ENCODE data around the gene ZNF275. TPM values are rescaled to one million over a fixed set of nuclear protein-coding genes. Genes with fewer than 3 reads are reported as not detected.
"Not testable (repeated sequence)": the region's sequence is repeated elsewhere in the genome, so short reads cannot be mapped to it uniquely, and the experiment has no call there.

Gene ZNF275
- total and polyA plus RNA-seq, 2 donors from 2014 or later: 4.3 to 11.2 TPM

GRCh38 chrX:153382563-153383482, 48.9 kb downstream of the ZNF275 start:
- Histone ChIP-seq H3K4me3 (ENCODE audit: low read length in 3 of 3) (peak overlapping the region in 1 of 3 donors; percentile 4), H3K27ac (ENCODE audit: low read depth in 2 of 2, low read length in 2 of 2) (no peak overlapping the region), H3K36me3 (ENCODE audit: control insufficient read depth in 2 of 3, insufficient read depth in 3 of 3, low read length in 3 of 3) (no peaks in the 10 kb centered on the region), H3K9me3 (ENCODE audit: control insufficient read depth in 2 of 3, insufficient read depth in 1 of 3, low read length in 3 of 3) (peaks cover 0 to 8% (median 0%) of the 10 kb centered on the region in 3 donors), H3K9ac (ENCODE audit: low read length in 3 of 3) (no peak overlapping the region), H3K27me3 (ENCODE audit: control insufficient read depth, insufficient read depth, low read length) (no peaks in the 10 kb centered on the region), H3K4me1 (ENCODE audit: control insufficient read depth in 2 of 3, insufficient read depth in 2 of 3, low read depth in 1 of 3, low read length in 3 of 3) (peaks cover 0 to 7% (median 0%) of the 10 kb centered on the region in 3 donors)
- TF ChIP-seq CTCF (IDR thresholded peaks at IDR 0.05; ENCODE audit: borderline replicate concordance, extremely low read depth, insufficient read depth): no peak
- FAIRE-seq: no peak
- intact Hi-C loops (cut with DNase I): no loop called here
- no peak for DNase-seq

GRCh38 chrX:153384390-153384789, 50.4 kb downstream of the ZNF275 start:
- intact Hi-C loops (cut with DNase I): no loop called here
- DNase-seq (no peak), FAIRE-seq (no peak)
- H3K9ac ChIP-seq (ENCODE audit: low read length in 3 of 3): no peak overlapping the region
- peaks cover 0 to 7% (median 0%) of the 10 kb centered on the region in 3 donors for H3K4me1 ChIP-seq (ENCODE audit: control insufficient read depth in 2 of 3, insufficient read depth in 2 of 3, low read depth in 1 of 3, low read length in 3 of 3)
- H3K4me3 ChIP-seq (ENCODE audit: low read length in 3 of 3): no peak overlapping the region
- no peaks in the 10 kb centered on the region for H3K36me3 ChIP-seq (ENCODE audit: control insufficient read depth in 2 of 3, insufficient read depth in 3 of 3, low read length in 3 of 3)
- peaks cover 0 to 8% (median 0%) of the 10 kb centered on the region in 3 donors for H3K9me3 ChIP-seq (ENCODE audit: control insufficient read depth in 2 of 3, insufficient read depth in 1 of 3, low read length in 3 of 3)
- no peaks in the 10 kb centered on the region for H3K27me3 ChIP-seq (ENCODE audit: control insufficient read depth, insufficient read depth, low read length)
- H3K27ac ChIP-seq (ENCODE audit: low read depth in 2 of 2, low read length in 2 of 2): no peak overlapping the region
- no peak for TF ChIP-seq CTCF (IDR thresholded peaks at IDR 0.05; ENCODE audit: borderline replicate concordance, extremely low read depth, insufficient read depth)

- intact Hi-C loops (cut with DNase I); H3K9me3 ChIP-seq (ENCODE audit: control insufficient read depth in 2 of 3, insufficient read depth in 1 of 3, low read length in 3 of 3); FAIRE-seq; H3K9ac ChIP-seq (ENCODE audit: low read length in 3 of 3); H3K27me3 ChIP-seq (ENCODE audit: control insufficient read depth, insufficient read depth, low read length); H3K4me3 ChIP-seq (ENCODE audit: low read length in 3 of 3); H3K36me3 ChIP-seq (ENCODE audit: control insufficient read depth in 2 of 3, insufficient read depth in 3 of 3, low read length in 3 of 3); H3K27ac ChIP-seq (ENCODE audit: low read depth in 2 of 2, low read length in 2 of 2); DNase-seq; H3K4me1 ChIP-seq (ENCODE audit: control insufficient read depth in 2 of 3, insufficient read depth in 2 of 3, low read depth in 1 of 3, low read length in 3 of 3): not testable (repeated sequence)
Measured at GRCh38 chrX:153384973-153385372, 51.0 kb downstream of the ZNF275 start.

- Histone ChIP-seq H3K4me3 (ENCODE audit: low read length in 3 of 3) (no peak overlapping the region), H3K4me1 (ENCODE audit: control insufficient read depth in 2 of 3, insufficient read depth in 2 of 3, low read depth in 1 of 3, low read length in 3 of 3) (peaks cover 0 to 7% (median 0%) of the 10 kb centered on the region in 3 donors), H3K9ac (ENCODE audit: low read length in 3 of 3) (no peak overlapping the region), H3K36me3 (ENCODE audit: control insufficient read depth in 2 of 3, insufficient read depth in 3 of 3, low read length in 3 of 3) (no peaks in the 10 kb centered on the region), H3K27me3 (ENCODE audit: control insufficient read depth, insufficient read depth, low read length) (no peaks in the 10 kb centered on the region), H3K27ac (ENCODE audit: low read depth in 2 of 2, low read length in 2 of 2) (no peak overlapping the region), H3K9me3 (ENCODE audit: control insufficient read depth in 2 of 3, insufficient read depth in 1 of 3, low read length in 3 of 3) (peaks cover 0 to 12% (median 0%) of the 10 kb centered on the region in 3 donors)
- no peak for FAIRE-seq
- no peak for TF ChIP-seq CTCF (IDR thresholded peaks at IDR 0.05; ENCODE audit: borderline replicate concordance, extremely low read depth, insufficient read depth)
- no peak for DNase-seq
- intact Hi-C loops (cut with DNase I): no loop called here
Measured at GRCh38 chrX:153386097-153386496, 52.1 kb downstream of the ZNF275 start.

Measured in kidney (tissue), 14 donors.